Spleen (tissue), 11 donors: ENCODE data around the gene SETD6. TPM values are rescaled to one million over a fixed set of nuclear protein-coding genes. Genes with fewer than 3 reads are reported as not detected.

Source experiments
- DNase-seq: peaks from one replicate; pipeline ENCODE4 v3.0.0-alpha.2; 2020
- H3K27ac ChIP-seq, 8 donors: fragments of 200-600 bp; sonication (generic) in 7 of 8; 1 replicate in 4 of 8; 2 replicates in 4 of 8; pipeline versions ENCODE4 v1.5.0 to v1.8.0; 2016 to 2021; ENCODE audit warnings: inconsistent platforms in 4 of 8, mild to moderate bottlenecking in 4 of 8, moderate library complexity in 1 of 8
- H3K27me3 ChIP-seq, 7 donors: fragments of 200-600 bp; sonication (generic) in 6 of 7; replicated peaks in 1 of 7; 1 replicate in 4 of 7; 2 replicates in 3 of 7; pipeline versions ENCODE4 v1.5.0 to v1.8.0; 2016 to 2021; ENCODE audit warnings: inconsistent platforms in 3 of 7, mild to moderate bottlenecking in 1 of 7
- H3K36me3 ChIP-seq, 6 donors: fragments of 200-600 bp; sonication (generic) in 5 of 6; 1 replicate in 4 of 6; 2 replicates in 2 of 6; pipeline versions ENCODE4 v1.5.0 to v1.8.0; 2016 to 2021; ENCODE audit warnings: inconsistent platforms in 2 of 6
- H3K4me1 ChIP-seq, 6 donors: fragments of 200-600 bp; sonication (generic) in 5 of 6; 1 replicate in 3 of 6; 2 replicates in 3 of 6; pipeline versions ENCODE4 v1.5.0 to v1.8.0; 2016 to 2021; ENCODE audit warnings: inconsistent platforms in 3 of 6
- H3K4me3 ChIP-seq, 8 donors: fragments of 200-600 bp; sonication (generic) in 7 of 8; 1 replicate in 4 of 8; 2 replicates in 4 of 8; pipeline versions ENCODE4 v1.5.0 to v1.8.0; 2016 to 2021; ENCODE audit warnings: inconsistent platforms in 4 of 8, mild to moderate bottlenecking in 4 of 8, moderate library complexity in 2 of 8
- H3K9me3 ChIP-seq, 8 donors: fragments of 200-600 bp; sonication (generic) in 7 of 8; 1 replicate in 4 of 8; 2 replicates in 4 of 8; pipeline versions ENCODE4 v1.5.0 to v1.8.0; 2016 to 2021; ENCODE audit warnings: inconsistent platforms in 4 of 8
- POLR2A ChIP-seq, 3 donors: fragments of 450-650 bp; IDR thresholded peaks; one replicate each; pipeline ENCODE4 v1.5.1; 2017; ENCODE audit warnings: antibody characterized with exemption in 3 of 3, mild to moderate bottlenecking in 1 of 3
- POLR2AphosphoS5 ChIP-seq, 3 donors: sonication (generic); formaldehyde crosslinking; IDR thresholded peaks; one replicate each; pipeline ENCODE4 v1.5.1; 2017; ENCODE audit warnings: antibody characterized with exemption in 3 of 3
- WGBS, 5 donors: extraction: QIAGEN DNeasy Blood & Tissue Kit in 3 of 5; methylation state at CpG; one replicate each; pipeline versions ENCODE4 v1.1.5 to v1.1.7; 2013 to 2018; 5-methylcytosine and 5-hydroxymethylcytosine counted together
- intact Hi-C: fragments of 100-400 bp; cut with DNase I; formaldehyde crosslinking; loops from one replicate; pipeline ENCODE4 v1.15.0; 2023; ENCODE audit warnings: low total_unique reads
- polyA plus RNA-seq, 3 donors: library from polyadenylated mRNA; stranded (reverse); fragments of 200-250 nt; gene quantifications; one replicate each; pipeline ENCODE4 v1.2.1, GENCODE V29; 2013
- total RNA-seq, 7 donors: library from RNA; depleted of rRNA in 3 of 7; stranded (reverse); fragments of >200 nt in 3 of 7; fragmentation: NEBNext Ultra II Directional in 4 of 7; extraction: Animal tissue kit (Norgen Biotek cat#: 25700) in 4 of 7; gene quantifications; one replicate each; pipeline versions ENCODE4 v1.1.0 to v1.2.1, GENCODE V29; 2016 to 2021
- TF ChIP-seq, protein P1 (sequence below), 11 experiments: fragments of 200-600 bp in 7 of 11; fragments of 450-650 bp in 4 of 11; sonication (generic) in 4 of 11; IDR thresholded peaks in 8 of 11; conservative IDR thresholded peaks in 3 of 11; 1 replicate in 7 of 11; 2 replicates in 4 of 11; pipeline versions ENCODE4 v1.4.0 to v1.8.0; 2016 to 2021; ENCODE audit warnings: antibody characterized with exemption in 11 of 11, inconsistent platforms in 4 of 11, mild to moderate bottlenecking in 1 of 11
- donor health status: healthy with polysubstance abuse.
- donor health status: DM: no; HTN: no; CAD: no; lungs with moderate emphysema.
- donor health status: DM: no; HTN: no; CAD: no.
- donor health status: Bipolar disorder and iron deficiency.
- donor health status: healthy.
- donor health status: DM: no; HTN: no; CAD: no.
- donor health status: DM: yes; HTN: yes; CAD: no.

The SETD6 gene
- total and polyA plus RNA-seq, 10 donors = 8.9 to 32.3 (median 16.6) TPM

DNA sequence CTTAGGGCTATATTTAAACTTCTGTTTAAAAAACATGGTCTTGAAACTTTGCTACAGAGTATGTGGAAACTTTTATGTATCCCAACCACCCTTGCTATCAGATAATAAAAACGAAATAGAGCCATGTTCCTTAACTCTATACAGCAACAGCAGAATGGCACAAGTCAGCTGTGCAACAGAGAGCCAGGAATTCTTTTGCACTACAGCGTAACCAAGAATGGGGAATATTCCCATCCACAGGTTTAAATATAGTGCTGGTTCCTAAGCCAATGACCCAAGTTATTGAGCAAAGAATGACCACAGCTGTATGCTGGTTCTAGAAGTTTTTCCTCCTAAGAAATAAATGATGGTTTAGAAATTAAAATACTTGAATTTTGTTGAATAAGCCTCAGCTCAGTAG, 33.1 kb downstream of the SETD6 start:
- intact Hi-C loops = no loop called here
- Histone ChIP-seq H3K27me3 (no peaks in the 10 kb centered on the region), H3K4me3 (no peak overlapping the region), H3K36me3 (peaks cover 5 to 100% (median 93%) of the 10 kb centered on the region in 6 donors), H3K4me1 (no peaks in the 10 kb centered on the region), H3K27ac (no peak overlapping the region), H3K9me3 (no peaks in the 10 kb centered on the region)
- TF ChIP-seq POLR2A (IDR thresholded peaks at IDR 0.05) (no peak), POLR2AphosphoS5 (IDR thresholded peaks at IDR 0.05) (no peak)
- TF ChIP-seq, protein P1, sequence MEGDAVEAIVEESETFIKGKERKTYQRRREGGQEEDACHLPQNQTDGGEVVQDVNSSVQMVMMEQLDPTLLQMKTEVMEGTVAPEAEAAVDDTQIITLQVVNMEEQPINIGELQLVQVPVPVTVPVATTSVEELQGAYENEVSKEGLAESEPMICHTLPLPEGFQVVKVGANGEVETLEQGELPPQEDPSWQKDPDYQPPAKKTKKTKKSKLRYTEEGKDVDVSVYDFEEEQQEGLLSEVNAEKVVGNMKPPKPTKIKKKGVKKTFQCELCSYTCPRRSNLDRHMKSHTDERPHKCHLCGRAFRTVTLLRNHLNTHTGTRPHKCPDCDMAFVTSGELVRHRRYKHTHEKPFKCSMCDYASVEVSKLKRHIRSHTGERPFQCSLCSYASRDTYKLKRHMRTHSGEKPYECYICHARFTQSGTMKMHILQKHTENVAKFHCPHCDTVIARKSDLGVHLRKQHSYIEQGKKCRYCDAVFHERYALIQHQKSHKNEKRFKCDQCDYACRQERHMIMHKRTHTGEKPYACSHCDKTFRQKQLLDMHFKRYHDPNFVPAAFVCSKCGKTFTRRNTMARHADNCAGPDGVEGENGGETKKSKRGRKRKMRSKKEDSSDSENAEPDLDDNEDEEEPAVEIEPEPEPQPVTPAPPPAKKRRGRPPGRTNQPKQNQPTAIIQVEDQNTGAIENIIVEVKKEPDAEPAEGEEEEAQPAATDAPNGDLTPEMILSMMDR (IDR thresholded peaks at IDR 0.05 in 8 of 11, conservative IDR thresholded peaks at IDR 0.05 in 3 of 11) = no peak
- DNase-seq = no peak
- 84 to 96% (median 93%) methylated on average over 2 of the region's 2 CpGs for WGBS, 5 donors

DNA sequence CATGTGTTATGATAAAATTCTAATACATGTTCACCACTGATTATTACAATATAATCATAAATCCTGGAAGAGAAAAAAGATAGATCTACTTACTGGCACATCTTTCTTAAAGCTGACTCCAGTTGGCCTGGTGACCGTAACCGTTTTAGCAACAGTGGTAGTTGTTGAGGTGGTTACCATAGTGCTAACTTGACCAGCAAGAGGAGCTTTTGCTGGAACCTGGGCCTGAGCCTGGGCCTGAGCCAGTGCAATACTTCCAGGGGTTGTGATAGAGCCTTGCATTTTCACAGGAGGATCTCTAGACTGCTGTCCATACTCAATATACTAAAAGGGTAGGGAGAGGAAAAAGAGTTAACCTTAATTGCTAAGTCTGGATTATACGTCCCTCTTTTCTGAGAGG, 36.2 kb downstream of the SETD6 start:
- Histone ChIP-seq H3K27me3 (no peaks in the 10 kb centered on the region), H3K9me3 (no peaks in the 10 kb centered on the region), H3K36me3 (peaks cover 5 to 100% (median 88%) of the 10 kb centered on the region in 6 donors), H3K27ac (no peak overlapping the region), H3K4me1 (no peaks in the 10 kb centered on the region), H3K4me3 (no peak overlapping the region)
- intact Hi-C loops = no loop called here
- no peak for DNase-seq
- TF ChIP-seq, protein P1 (IDR thresholded peaks at IDR 0.05 in 8 of 11, conservative IDR thresholded peaks at IDR 0.05 in 3 of 11) = no peak
- TF ChIP-seq POLR2A (IDR thresholded peaks at IDR 0.05) (no peak), POLR2AphosphoS5 (IDR thresholded peaks at IDR 0.05) (no peak)
- 89 to 95% (median 90%) methylated on average over 3 of the region's 3 CpGs for WGBS, 5 donors

DNA sequence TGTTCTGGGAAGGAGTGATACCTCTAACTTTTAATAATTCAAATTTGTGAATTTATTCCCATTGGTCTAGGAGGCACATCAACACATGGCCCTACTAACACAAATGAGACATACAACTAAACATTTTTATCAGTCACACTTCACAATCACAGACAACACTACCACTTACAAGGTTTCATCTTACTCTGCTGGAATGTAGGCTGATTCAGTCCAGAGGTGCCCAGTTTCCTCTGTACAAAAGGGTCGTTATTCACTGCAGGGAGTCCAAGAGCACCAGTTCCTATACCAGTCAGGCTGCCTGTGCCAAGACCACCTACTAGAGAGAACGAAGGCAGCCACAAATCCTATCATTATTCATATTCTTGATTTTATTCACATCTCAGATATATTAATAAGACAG, 41.4 kb downstream of the SETD6 start:
- intact Hi-C loops = no loop called here
- Histone ChIP-seq H3K36me3 (peaks cover 5 to 100% (median 84%) of the 10 kb centered on the region in 6 donors), H3K4me1 (no peaks in the 10 kb centered on the region), H3K27ac (no peak overlapping the region), H3K9me3 (no peaks in the 10 kb centered on the region), H3K4me3 (no peak overlapping the region), H3K27me3 (no peaks in the 10 kb centered on the region)
- 82 to 92% (median 90%) methylated on average over 2 of the region's 2 CpGs for WGBS, 5 donors
- DNase-seq = no peak
- no peak for TF ChIP-seq POLR2AphosphoS5 (IDR thresholded peaks at IDR 0.05)
- TF ChIP-seq POLR2A (IDR thresholded peaks at IDR 0.05) = no peak
- TF ChIP-seq, protein P1 (IDR thresholded peaks at IDR 0.05 in 8 of 11, conservative IDR thresholded peaks at IDR 0.05 in 3 of 11) = no peak

DNA sequence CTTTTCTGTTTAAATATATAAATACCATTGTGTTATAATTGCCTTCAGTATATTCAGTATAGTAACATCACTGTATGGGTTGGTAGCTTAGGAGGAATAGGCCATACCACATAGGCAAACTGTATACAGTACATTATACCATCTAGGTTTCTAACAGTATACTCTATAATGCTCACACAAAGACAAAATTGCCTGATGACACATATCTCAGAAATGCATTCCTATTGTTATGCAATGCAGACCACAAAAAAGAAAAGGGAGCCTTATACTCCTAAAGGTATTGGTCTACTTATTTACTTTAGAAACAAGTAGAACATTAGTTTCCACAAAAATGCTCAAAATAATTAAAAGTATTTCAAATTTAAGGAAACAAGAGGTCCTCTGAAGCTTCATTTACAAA, 47.9 kb downstream of the SETD6 start:
- intact Hi-C loops = no loop called here
- H3K4me3 ChIP-seq = no peak overlapping the region
- H3K36me3 ChIP-seq = peaks cover 0 to 100% (median 76%) of the 10 kb centered on the region in 6 donors
- no peaks in the 10 kb centered on the region for H3K4me1 ChIP-seq
- DNase-seq = no peak
- H3K27me3 ChIP-seq = no peaks in the 10 kb centered on the region
- H3K27ac ChIP-seq = no peak overlapping the region
- TF ChIP-seq, protein P1 (IDR thresholded peaks at IDR 0.05 in 8 of 11, conservative IDR thresholded peaks at IDR 0.05 in 3 of 11) = no peak
- TF ChIP-seq POLR2AphosphoS5 (IDR thresholded peaks at IDR 0.05) (no peak), POLR2A (IDR thresholded peaks at IDR 0.05) (no peak)
- no peaks in the 10 kb centered on the region for H3K9me3 ChIP-seq
